Pancreas (tissue), 10 donors: ENCODE data around the gene SH3RF2. TPM values are rescaled to one million over a fixed set of nuclear protein-coding genes. Genes with fewer than 3 reads are reported as not detected.
A peak's percentile ranks its signal among the peaks of the same experiment; 100 is the strongest.
"Not testable (repeated sequence)": the region's sequence is repeated elsewhere in the genome, so short reads cannot be mapped to it uniquely, and the experiment has no call there.

Source experiments
- ATAC-seq, 4 donors: fragments of 200-7000 bp; cut with Tn5 transposase; one replicate each; pipeline versions ENCODE4 v1.8.0 to v1.9.1; 2020; ENCODE audit warnings: mild to moderate bottlenecking in 4 of 4, moderate library complexity in 4 of 4
- DNase-seq, 6 donors: peaks; one replicate each; pipeline ENCODE4 v3.0.0-alpha.2; 2020
- FAIRE-seq: peaks from 2 replicates; lab custom pipeline; 2012; peaks lifted over from hg19 to GRCh38; lab: Jason Lieb, UNC
- H3K27ac ChIP-seq, 4 donors: fragments of 200-600 bp; sonication (generic); 1 replicate in 3 of 4; 2 replicates in 1 of 4; pipeline versions ENCODE4 v1.5.0 to v1.8.0; 2020
- H3K27me3 ChIP-seq, 4 donors: fragments of 200-600 bp; one replicate each; pipeline ENCODE4 v1.8.0; 2021
- H3K36me3 ChIP-seq, 3 donors: fragments of 200-600 bp; sonication (generic) in 1 of 3; one replicate each; pipeline versions ENCODE4 v1.5.0 to v1.8.0; 2020 to 2021
- H3K4me1 ChIP-seq, 3 donors: fragments of 200-600 bp; one replicate each; pipeline ENCODE4 v1.8.0; 2021
- H3K4me3 ChIP-seq, 4 donors: fragments of 200-600 bp; sonication (generic) in 2 of 4; one replicate each; pipeline versions ENCODE4 v1.5.0 to v1.8.0; 2020 to 2021
- H3K9me3 ChIP-seq, 4 donors: fragments of 200-600 bp; one replicate each; pipeline ENCODE4 v1.8.0; 2021
- WGBS, 2 donors: extraction: QIAGEN DNeasy Blood & Tissue Kit; methylation state at CpG; one replicate each; pipeline ENCODE4 v1.1.7; 2013; 5-methylcytosine and 5-hydroxymethylcytosine counted together
- intact Hi-C, 3 donors: fragments of 100-400 bp; cut with DNase I; formaldehyde crosslinking; loops; one replicate each; pipeline versions ENCODE4 v1.11.1 to v1.14.2; 2022
- polyA plus RNA-seq, 2 donors: library from polyadenylated mRNA; stranded (reverse); fragments of 200-250 nt; gene quantifications; one replicate each; pipeline ENCODE4 v1.2.3, GENCODE V29; 2013
- total RNA-seq, 6 donors: library from RNA; stranded (reverse); fragmentation: NEBNext Ultra II Directional in 4 of 6; extraction: Animal tissue kit (Norgen Biotek cat#: 25700) in 4 of 6; gene quantifications; one replicate each; pipeline versions ENCODE4 v1.2.1 to v1.2.4, GENCODE V29; 2021 to 2023
- TF ChIP-seq, protein P1 (sequence below), 4 donors: fragments of 200-600 bp; sonication (generic) in 3 of 4; IDR thresholded peaks; one replicate each; pipeline versions ENCODE4 v1.5.0 to v1.8.0; 2021; ENCODE audit warnings: antibody characterized with exemption in 4 of 4
- donor health status: healthy with polysubstance abuse.
- donor health status: DM: no; HTN: no; CAD: no; lungs with moderate emphysema.
- donor health status: DM: no; HTN: no; CAD: no.
- donor health status: control.
- donor health status: control.
- donor health status: Bipolar disorder and iron deficiency.
- donor health status: DM: yes; HTN: yes; CAD: no.
- donor health status: DM: no; HTN: no; CAD: no.
- donor health status: DM: no; HTN: no; CAD: no.
- donor health status: DM: yes; HTN: yes; CAD: no.

Gene SH3RF2
- total and polyA plus RNA-seq, 8 donors: 6.3 to 22.4 (median 12.8) TPM

GRCh38 chr5:146006470-146007190, 70.3 kb downstream of the SH3RF2 start:
- FAIRE-seq: no peak
- Histone ChIP-seq H3K9me3 (no peaks in the 10 kb centered on the region), H3K36me3 (peaks cover 0 to 4% (median 0%) of the 10 kb centered on the region in 3 donors), H3K27ac (no peak overlapping the region), H3K27me3 (no peaks in the 10 kb centered on the region), H3K4me3 (no peak overlapping the region), H3K4me1 (peaks cover 0 to 4% (median 3%) of the 10 kb centered on the region in 3 donors)
- intact Hi-C loops: no loop called here
- DNase-seq: no peak
- ATAC-seq: peak in 3 of 4 donors; percentile 42 to 67 (median 64)
- TF ChIP-seq, protein P1, sequence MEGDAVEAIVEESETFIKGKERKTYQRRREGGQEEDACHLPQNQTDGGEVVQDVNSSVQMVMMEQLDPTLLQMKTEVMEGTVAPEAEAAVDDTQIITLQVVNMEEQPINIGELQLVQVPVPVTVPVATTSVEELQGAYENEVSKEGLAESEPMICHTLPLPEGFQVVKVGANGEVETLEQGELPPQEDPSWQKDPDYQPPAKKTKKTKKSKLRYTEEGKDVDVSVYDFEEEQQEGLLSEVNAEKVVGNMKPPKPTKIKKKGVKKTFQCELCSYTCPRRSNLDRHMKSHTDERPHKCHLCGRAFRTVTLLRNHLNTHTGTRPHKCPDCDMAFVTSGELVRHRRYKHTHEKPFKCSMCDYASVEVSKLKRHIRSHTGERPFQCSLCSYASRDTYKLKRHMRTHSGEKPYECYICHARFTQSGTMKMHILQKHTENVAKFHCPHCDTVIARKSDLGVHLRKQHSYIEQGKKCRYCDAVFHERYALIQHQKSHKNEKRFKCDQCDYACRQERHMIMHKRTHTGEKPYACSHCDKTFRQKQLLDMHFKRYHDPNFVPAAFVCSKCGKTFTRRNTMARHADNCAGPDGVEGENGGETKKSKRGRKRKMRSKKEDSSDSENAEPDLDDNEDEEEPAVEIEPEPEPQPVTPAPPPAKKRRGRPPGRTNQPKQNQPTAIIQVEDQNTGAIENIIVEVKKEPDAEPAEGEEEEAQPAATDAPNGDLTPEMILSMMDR (IDR thresholded peaks at IDR 0.05): no peak
- WGBS, 2 donors: 86 to 94% methylated on average over 6 of the region's 6 CpGs

DNA sequence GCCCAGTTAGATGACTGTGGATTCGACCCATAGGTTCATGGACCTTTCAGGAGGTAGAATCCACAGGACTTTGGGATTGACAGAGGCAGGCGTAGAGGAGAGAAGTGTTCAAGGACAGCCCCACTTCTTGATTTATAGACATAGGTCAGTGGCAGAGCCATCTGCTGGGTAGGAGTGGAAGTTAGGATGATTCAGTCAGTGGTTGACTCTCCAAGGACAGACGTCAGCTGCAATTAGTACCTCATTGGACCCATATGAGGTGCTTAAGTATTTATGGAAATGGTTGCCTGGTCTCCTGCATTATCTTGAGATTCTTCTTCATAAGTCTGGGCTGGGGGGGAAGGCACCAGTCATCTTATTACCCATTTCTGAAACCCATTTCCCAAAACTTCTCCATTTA, 70.9 kb downstream of the SH3RF2 start:
- TF ChIP-seq, protein P1 (IDR thresholded peaks at IDR 0.05): no peak
- 69 to 79% methylated on average over 3 of the region's 3 CpGs for WGBS, 2 donors
- Histone ChIP-seq H3K9me3 (no peaks in the 10 kb centered on the region), H3K27ac (no peak overlapping the region), H3K27me3 (no peaks in the 10 kb centered on the region), H3K4me1 (peaks cover 0 to 4% (median 3%) of the 10 kb centered on the region in 3 donors), H3K36me3 (peaks cover 0 to 4% (median 0%) of the 10 kb centered on the region in 3 donors), H3K4me3 (no peak overlapping the region)
- no peak for FAIRE-seq
- ATAC-seq: peak in 3 of 4 donors; percentile 58 to 74 (median 65)
- DNase-seq: no peak
- intact Hi-C loops: no loop called here

GRCh38 chr5:146007989-146008388, 71.6 kb downstream of the SH3RF2 start:
- Histone ChIP-seq H3K27me3 (no peaks in the 10 kb centered on the region), H3K4me3 (no peak overlapping the region), H3K4me1 (peaks cover 0 to 4% (median 3%) of the 10 kb centered on the region in 3 donors), H3K27ac (no peak overlapping the region), H3K36me3 (peaks cover 0 to 4% (median 0%) of the 10 kb centered on the region in 3 donors), H3K9me3 (no peaks in the 10 kb centered on the region)
- TF ChIP-seq, protein P1 (IDR thresholded peaks at IDR 0.05): no peak
- FAIRE-seq (no peak), ATAC-seq (peak in 3 of 4 donors; percentile 20 to 60 (median 57)), DNase-seq (no peak)
- WGBS, 2 donors: 46 to 58% methylated on average over 4 of the region's 4 CpGs
- intact Hi-C loops: no loop called here

GRCh38 chr5:146009020-146009419, 72.6 kb downstream of the SH3RF2 start:
- ATAC-seq (no peak), DNase-seq (no peak), FAIRE-seq (no peak)
- no peak overlapping the region for H3K4me3 ChIP-seq
- 74 to 76% methylated on average over 1 of the region's 1 CpG for WGBS, 2 donors
- no peak overlapping the region for H3K27ac ChIP-seq
- intact Hi-C loops: no loop called here
- H3K9me3 ChIP-seq: no peaks in the 10 kb centered on the region
- TF ChIP-seq, protein P1 (IDR thresholded peaks at IDR 0.05): no peak
- no peaks in the 10 kb centered on the region for H3K27me3 ChIP-seq
- H3K36me3 ChIP-seq: peaks cover 0 to 5% (median 0%) of the 10 kb centered on the region in 3 donors
- H3K4me1 ChIP-seq: peaks cover 0 to 4% (median 3%) of the 10 kb centered on the region in 3 donors

DNA sequence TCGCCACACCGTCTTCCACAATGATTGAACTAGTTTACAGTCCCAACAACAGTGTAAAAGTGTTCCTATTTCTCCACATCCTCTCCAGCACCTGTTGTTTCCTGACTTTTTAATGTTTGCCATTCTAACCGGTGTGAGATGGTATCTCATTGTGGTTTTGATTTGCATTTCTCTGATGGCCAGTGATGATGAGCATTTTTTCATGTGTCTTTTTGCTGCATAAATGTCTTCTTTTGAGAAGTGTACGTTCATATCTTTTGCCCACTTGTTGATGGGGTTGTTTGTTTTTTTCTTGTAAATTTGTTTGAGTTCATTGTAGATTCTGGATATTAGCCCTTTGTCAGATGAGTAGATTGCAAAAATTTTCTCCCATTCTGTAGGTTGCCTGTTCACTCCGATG, 74.1 kb downstream of the SH3RF2 start:
- DNase-seq, H3K4me1 ChIP-seq, intact Hi-C loops, ATAC-seq, FAIRE-seq, H3K36me3 ChIP-seq, H3K27me3 ChIP-seq, H3K27ac ChIP-seq, H3K9me3 ChIP-seq, H3K4me3 ChIP-seq: not testable (repeated sequence)
- 75 to 89% methylated on average over 5 of the region's 5 CpGs for WGBS, 2 donors
